Measurements from ENCODE around the gene PANX1. TPM values are rescaled to one million over a fixed set of nuclear protein-coding genes. Genes with fewer than 3 reads are reported as not detected.

The PANX1 gene
- total RNA-seq, 1 donor from 2014 or later, result 42.1 TPM

GRCh38 chr11:94100253-94100652 is 28.4 kb upstream of the PANX1 start:
- H4K20me1 ChIP-seq (ENCODE audit: insufficient read depth, low read length), result no peaks in the 10 kb centered on the region
- no peaks in the 10 kb centered on the region for H3K9me3 ChIP-seq (ENCODE audit: insufficient read depth, low read depth, low read length)
- peaks cover 1% of the 10 kb centered on the region for H3K4me1 Mint-ChIP-seq (ENCODE audit: low read depth, unreplicated experiment)
- no peak overlapping the region for H3K4me2 ChIP-seq (ENCODE audit: low read length)
- no peaks in the 10 kb centered on the region for H3K27me3 ChIP-seq (ENCODE audit: insufficient read depth, low read length)
- H3K36me3 ChIP-seq (ENCODE audit: insufficient read depth, low read length), result no peaks in the 10 kb centered on the region
- no peak for DNase-seq (ENCODE audit: low read depth)
- H3K4me1 ChIP-seq (ENCODE audit: insufficient read depth, low read length), result no peaks in the 10 kb centered on the region
- no peak for TF ChIP-seq EZH2 (IDR thresholded peaks at IDR 0.05; ENCODE audit: insufficient read depth, low read length)
- no peak for TF ChIP-seq CTCF (IDR thresholded peaks at IDR 0.05; ENCODE audit: insufficient read depth, low read depth, low read length)
- no peak for FAIRE-seq
- H3K36me3 Mint-ChIP-seq (ENCODE audit: low read depth, unreplicated experiment), result peaks cover 2% of the 10 kb centered on the region
- no peaks in the 10 kb centered on the region for H3K9me3 Mint-ChIP-seq (ENCODE audit: unreplicated experiment)
- peaks cover 2% of the 10 kb centered on the region for H3K27me3 Mint-ChIP-seq (ENCODE audit: low read depth, unreplicated experiment)
- no peak overlapping the region for H3K4me3 Mint-ChIP-seq (ENCODE audit: unreplicated experiment)
- H3K4me3 ChIP-seq (ENCODE audit: insufficient read depth, low read depth, low read length), result no peak overlapping the region
- H3K27ac ChIP-seq (ENCODE audit: low read depth, low read length), result no peak overlapping the region
- H3K79me2 ChIP-seq (ENCODE audit: insufficient read depth, low read length), result no peaks in the 10 kb centered on the region
- no peak overlapping the region for H3K9ac ChIP-seq (ENCODE audit: low read length)
- H2AFZ ChIP-seq (ENCODE audit: low read depth, low read length), result no peak overlapping the region
- no peak overlapping the region for H3K27ac Mint-ChIP-seq (ENCODE audit: unreplicated experiment)

GRCh38 chr11:94103471-94103870 is 25.2 kb upstream of the PANX1 start:
- no peak for DNase-seq (ENCODE audit: low read depth)
- Histone ChIP-seq H3K79me2 (ENCODE audit: insufficient read depth, low read length) (no peaks in the 10 kb centered on the region), H3K9ac (ENCODE audit: low read length) (no peak overlapping the region), H3K4me3 (ENCODE audit: insufficient read depth, low read depth, low read length) (no peak overlapping the region), H3K36me3 (ENCODE audit: insufficient read depth, low read length) (no peaks in the 10 kb centered on the region), H2AFZ (ENCODE audit: low read depth, low read length) (no peak overlapping the region), H3K27me3 (ENCODE audit: insufficient read depth, low read length) (no peaks in the 10 kb centered on the region), H3K27ac (ENCODE audit: low read depth, low read length) (no peak overlapping the region), H4K20me1 (ENCODE audit: insufficient read depth, low read length) (no peaks in the 10 kb centered on the region), H3K4me1 (ENCODE audit: insufficient read depth, low read length) (no peaks in the 10 kb centered on the region), H3K9me3 (ENCODE audit: insufficient read depth, low read depth, low read length) (no peaks in the 10 kb centered on the region), H3K4me2 (ENCODE audit: low read length) (no peak overlapping the region)
- no peak overlapping the region for H3K4me3 Mint-ChIP-seq (ENCODE audit: unreplicated experiment)
- no peaks in the 10 kb centered on the region for H3K9me3 Mint-ChIP-seq (ENCODE audit: unreplicated experiment)
- H3K27me3 Mint-ChIP-seq (ENCODE audit: low read depth, unreplicated experiment), result no peaks in the 10 kb centered on the region
- H3K4me1 Mint-ChIP-seq (ENCODE audit: low read depth, unreplicated experiment), result peaks cover 1% of the 10 kb centered on the region
- peaks cover under 1% of the 10 kb centered on the region for H3K36me3 Mint-ChIP-seq (ENCODE audit: low read depth, unreplicated experiment)
- TF ChIP-seq CTCF (IDR thresholded peaks at IDR 0.05; ENCODE audit: insufficient read depth, low read depth, low read length) (no peak), EZH2 (IDR thresholded peaks at IDR 0.05; ENCODE audit: insufficient read depth, low read length) (no peak)
- FAIRE-seq, result no peak
- no peak overlapping the region for H3K27ac Mint-ChIP-seq (ENCODE audit: unreplicated experiment)

- Mint-ChIP-seq H3K27ac (ENCODE audit: unreplicated experiment) (no peak overlapping the region), H3K4me3 (ENCODE audit: unreplicated experiment) (no peak overlapping the region), H3K4me1 (ENCODE audit: low read depth, unreplicated experiment) (peaks cover 1% of the 10 kb centered on the region), H3K9me3 (ENCODE audit: unreplicated experiment) (no peaks in the 10 kb centered on the region), H3K36me3 (ENCODE audit: low read depth, unreplicated experiment) (no peaks in the 10 kb centered on the region), H3K27me3 (ENCODE audit: low read depth, unreplicated experiment) (no peaks in the 10 kb centered on the region)
- Histone ChIP-seq H4K20me1 (ENCODE audit: insufficient read depth, low read length) (no peaks in the 10 kb centered on the region), H3K9me3 (ENCODE audit: insufficient read depth, low read depth, low read length) (no peaks in the 10 kb centered on the region), H3K27ac (ENCODE audit: low read depth, low read length) (no peak overlapping the region), H3K27me3 (ENCODE audit: insufficient read depth, low read length) (no peaks in the 10 kb centered on the region), H3K9ac (ENCODE audit: low read length) (no peak overlapping the region), H3K4me3 (ENCODE audit: insufficient read depth, low read depth, low read length) (no peak overlapping the region), H3K79me2 (ENCODE audit: insufficient read depth, low read length) (no peaks in the 10 kb centered on the region), H3K4me2 (ENCODE audit: low read length) (no peak overlapping the region), H3K4me1 (ENCODE audit: insufficient read depth, low read length) (no peaks in the 10 kb centered on the region), H2AFZ (ENCODE audit: low read depth, low read length) (no peak overlapping the region), H3K36me3 (ENCODE audit: insufficient read depth, low read length) (no peaks in the 10 kb centered on the region)
- DNase-seq (ENCODE audit: low read depth) (no peak), FAIRE-seq (no peak)
- TF ChIP-seq EZH2 (IDR thresholded peaks at IDR 0.05; ENCODE audit: insufficient read depth, low read length) (no peak), CTCF (IDR thresholded peaks at IDR 0.05; ENCODE audit: insufficient read depth, low read depth, low read length) (no peak)
Measured at GRCh38 chr11:94104734-94105133, 23.9 kb upstream of the PANX1 start.

Data from astrocyte (in vitro differentiated cells and primary cell).